DOHH2 (cell line): ENCODE data around the gene IL20RB.
"Not testable (repeated sequence)": the region's sequence is repeated elsewhere in the genome, so short reads cannot be mapped to it uniquely, and the experiment has no call there.

ENCODE experiments used
- H3F3A ChIP-seq: fragments of 200-600 bp; sonication (generic), shearing (Covaris generic); 2 replicates; pipeline ENCODE4 v1.6.0; 2016; ENCODE audit warnings: antibody characterized with exemption, mild to moderate bottlenecking; ENCODE audit not compliant: control insufficient read depth, insufficient read depth
- H3K27ac ChIP-seq: fragments of 200-600 bp; sonication (generic); 2 replicates; pipeline ENCODE4 v1.5.1; 2014; ENCODE audit warnings: low read depth, mild to moderate bottlenecking, low read length, moderate library complexity
- H3K27me3 ChIP-seq: fragments of 200-600 bp; sonication (generic); 2 replicates; pipeline ENCODE4 v1.6.1; 2014; ENCODE audit warnings: mild to moderate bottlenecking, low read length, mixed read lengths; ENCODE audit not compliant: control insufficient read depth
- H3K36me3 ChIP-seq: fragments of 200-600 bp; sonication (generic); 2 replicates; pipeline ENCODE4 v1.6.1; 2014; ENCODE audit warnings: mild to moderate bottlenecking, low read length, moderate library complexity, mixed read lengths; ENCODE audit not compliant: control insufficient read depth
- H3K4me1 ChIP-seq: fragments of 200-600 bp; sonication (generic); 2 replicates; pipeline ENCODE4 v1.6.1; 2014; ENCODE audit warnings: mild to moderate bottlenecking, low read length, mixed read lengths; ENCODE audit not compliant: control insufficient read depth
- H3K4me2 ChIP-seq: fragments of 200-600 bp; sonication (generic); 2 replicates; pipeline ENCODE4 v1.6.0; 2014; ENCODE audit warnings: mild to moderate bottlenecking, low read length, moderate library complexity
- H3K4me3 ChIP-seq: fragments of 200-600 bp; sonication (generic); 2 replicates; pipeline ENCODE4 v1.5.1; 2014; ENCODE audit warnings: mild to moderate bottlenecking, low read length, mixed read lengths
- H3K79me2 ChIP-seq: fragments of 200-600 bp; sonication (generic); 2 replicates; pipeline ENCODE4 v1.6.1; 2014; ENCODE audit warnings: mild to moderate bottlenecking, low read length, mixed read lengths; ENCODE audit not compliant: control insufficient read depth
- H3K9me2 ChIP-seq: fragments of 200-600 bp; sonication (generic); replicated peaks from 2 replicates; pipeline ENCODE4 v1.6.1; 2014; ENCODE audit warnings: mild to moderate bottlenecking, low read length, mixed read lengths; ENCODE audit not compliant: control insufficient read depth
- H3K9me3 ChIP-seq: fragments of 200-600 bp; sonication (generic); 2 replicates; pipeline ENCODE4 v1.6.1; 2014; ENCODE audit warnings: antibody characterized with exemption, low read length, mixed read lengths; ENCODE audit not compliant: control insufficient read depth, insufficient read depth
- H4K20me1 ChIP-seq: fragments of 200-600 bp; sonication (generic); 2 replicates; pipeline ENCODE4 v1.6.0; 2014; ENCODE audit warnings: low read depth, mild to moderate bottlenecking, antibody characterized with exemption, low read length, moderate library complexity; ENCODE audit not compliant: control insufficient read depth, insufficient read depth
- CTCF ChIP-seq: fragments of 200-600 bp; sonication (generic); IDR thresholded peaks from one replicate; pipeline ENCODE4 v1.5.1; 2014; ENCODE audit warnings: antibody characterized with exemption, mild to moderate bottlenecking, low read depth, low read length; ENCODE audit not compliant: poor library complexity, severe bottlenecking
- EZH2phosphoT487 ChIP-seq: fragments of 200-600 bp; sonication (generic); IDR thresholded peaks from 2 replicates; pipeline ENCODE4 v1.6.1; 2017; ENCODE audit warnings: borderline replicate concordance, mild to moderate bottlenecking, antibody characterized with exemption, low read length, moderate library complexity, mixed read lengths

The IL20RB gene

GRCh38 chr3:136995652-136996051, 37.9 kb downstream of the IL20RB start:
- Histone ChIP-seq H3K4me3 (no peak overlapping the region), H3F3A (no peaks in the 10 kb centered on the region), H3K27me3 (no peaks in the 10 kb centered on the region), H3K9me2 (no peaks in the 10 kb centered on the region), H3K36me3 (no peaks in the 10 kb centered on the region), H3K9me3 (no peaks in the 10 kb centered on the region), H3K27ac (no peak overlapping the region), H3K79me2 (no peaks in the 10 kb centered on the region), H4K20me1 (no peaks in the 10 kb centered on the region), H3K4me1 (no peaks in the 10 kb centered on the region), H3K4me2 (no peak overlapping the region)
- no peak for TF ChIP-seq CTCF
- no peak for TF ChIP-seq EZH2phosphoT487

GRCh38 chr3:137000039-137000438, 42.3 kb downstream of the IL20RB start:
- Histone ChIP-seq H3K4me1 (peaks cover 6% of the 10 kb centered on the region), H3K9me2 (no peaks in the 10 kb centered on the region), H3K9me3 (no peaks in the 10 kb centered on the region), H3K27me3 (no peaks in the 10 kb centered on the region), H3K27ac (no peak overlapping the region), H3F3A (no peaks in the 10 kb centered on the region), H3K79me2 (no peaks in the 10 kb centered on the region), H3K4me3 (no peak overlapping the region), H3K36me3 (no peaks in the 10 kb centered on the region), H3K4me2 (no peak overlapping the region), H4K20me1 (no peaks in the 10 kb centered on the region)
- TF ChIP-seq EZH2phosphoT487 (no peak), CTCF (no peak)

- not testable (repeated sequence) for H3K4me2 ChIP-seq, H3F3A ChIP-seq, H4K20me1 ChIP-seq, H3K79me2 ChIP-seq, H3K9me2 ChIP-seq, H3K9me3 ChIP-seq, H3K27ac ChIP-seq, H3K4me3 ChIP-seq, H3K27me3 ChIP-seq, H3K36me3 ChIP-seq
- peaks cover 19% of the 10 kb centered on the region for H3K4me1 ChIP-seq
Observed at GRCh38 chr3:137007376-137007775, 49.6 kb downstream of the IL20RB start.

GRCh38 chr3:137008131-137008530, 50.3 kb downstream of the IL20RB start:
- H3K9me2 ChIP-seq, result no peaks in the 10 kb centered on the region
- no peak for TF ChIP-seq CTCF
- no peak for TF ChIP-seq EZH2phosphoT487
- H3K27ac ChIP-seq, result no peak overlapping the region
- H3K4me1 ChIP-seq, result peaks cover 23% of the 10 kb centered on the region
- H4K20me1 ChIP-seq, result no peaks in the 10 kb centered on the region
- no peaks in the 10 kb centered on the region for H3K9me3 ChIP-seq
- H3K4me2 ChIP-seq, result no peak overlapping the region
- no peaks in the 10 kb centered on the region for H3K36me3 ChIP-seq
- no peaks in the 10 kb centered on the region for H3K79me2 ChIP-seq
- no peaks in the 10 kb centered on the region for H3F3A ChIP-seq
- H3K27me3 ChIP-seq, result no peaks in the 10 kb centered on the region
- H3K4me3 ChIP-seq, result no peak overlapping the region
